B cell (primary cell): Measurements from ENCODE around the gene ARHGAP26. TPM values are rescaled to one million over a fixed set of nuclear protein-coding genes. Genes with fewer than 3 reads are reported as not detected.

Experiments
- ATAC-seq: fragments of 200-7000 bp; cut with Tn5 transposase; one replicate; pipeline ENCODE4 v1.10.0; 2021; ENCODE audit warnings: low read depth, mild to moderate bottlenecking, moderate number of reproducible peaks, moderate library complexity
- CTCF ChIA-PET: fragments of 350-600 bp; sonication (Branson Sonifier 250); formaldehyde crosslinking; loops from one replicate; lab custom pipeline; 2021; ENCODE audit warnings: antibody characterized with exemption, inconsistent platforms; lab: Charles Lee
- POLR2A ChIA-PET: fragments of 350-600 bp; sonication (Branson Sonifier 250); formaldehyde crosslinking; loops from one replicate; lab custom pipeline; 2021; ENCODE audit warnings: antibody characterized with exemption; lab: Charles Lee
- DNase-seq: peaks from one replicate; pipeline ENCODE4 v3.0.0; 2013
- H2AFZ ChIP-seq: 2 replicates; pipeline ENCODE4 v1.6.1; 2012; ENCODE audit warnings: mild to moderate bottlenecking, low read depth, low read length; ENCODE audit not compliant: insufficient read depth, poor library complexity, severe bottlenecking
- H3K27ac ChIP-seq, 2 donors: 1 replicate in 1 of 2; 2 replicates in 1 of 2; pipeline ENCODE4 v1.5.1; 2012 to 2013; ENCODE audit warnings: low read length in 2 of 2, mild to moderate bottlenecking in 2 of 2, moderate library complexity in 1 of 2
- H3K27me3 ChIP-seq, 4 experiments: fragments of 200-600 bp in 1 of 4; sonication (generic) in 1 of 4; replicated peaks in 1 of 4; 1 replicate in 2 of 4; 2 replicates in 2 of 4; pipeline versions ENCODE4 v1.6.1 to v1.7.0; 2013 to 2016; ENCODE audit warnings: low read length in 3 of 4, mild to moderate bottlenecking in 2 of 4, mixed read lengths in 1 of 4, moderate library complexity in 1 of 4; ENCODE audit not compliant: insufficient read depth in 4 of 4, control insufficient read depth in 3 of 4; ENCODE audit errors: control extremely low read depth in 1 of 4
- H3K36me3 ChIP-seq, 2 experiments: replicated peaks in 1 of 2; 1 replicate in 1 of 2; 2 replicates in 1 of 2; pipeline versions ENCODE4 v1.6.1 to v1.7.1; 2013; ENCODE audit warnings: low read length in 1 of 2; ENCODE audit not compliant: insufficient read depth in 2 of 2, control insufficient read depth in 1 of 2; ENCODE audit errors: control extremely low read depth in 1 of 2, extremely low read depth in 1 of 2
- H3K4me1 ChIP-seq, 2 donors: fragments of 200-600 bp in 1 of 2; sonication (generic) in 1 of 2; 1 replicate in 1 of 2; 2 replicates in 1 of 2; pipeline versions ENCODE4 v1.5.1 to v1.6.1; 2013 to 2017; ENCODE audit warnings: low read length in 2 of 2; ENCODE audit not compliant: control insufficient read depth in 2 of 2, insufficient read depth in 2 of 2
- H3K4me2 ChIP-seq: replicated peaks from 2 replicates; pipeline ENCODE3; 2012; ENCODE audit warnings: mild to moderate bottlenecking, low read depth, low read length; ENCODE audit not compliant: poor library complexity, severe bottlenecking
- H3K4me3 ChIP-seq, 5 experiments: fragments of 200-600 bp in 1 of 5; sonication (generic) in 1 of 5; 1 replicate in 3 of 5; 2 replicates in 2 of 5; pipeline versions ENCODE4 v1.5.1 to v1.7.0; 2011 to 2016; ENCODE audit warnings: low read length in 4 of 5, mild to moderate bottlenecking in 4 of 5, low read depth in 2 of 5, control low read depth in 1 of 5, moderate library complexity in 1 of 5; ENCODE audit not compliant: insufficient read depth in 1 of 5; ENCODE audit errors: control extremely low read depth in 1 of 5, extremely low read depth in 1 of 5
- H3K79me2 ChIP-seq: fragments of 200-600 bp; sonication (generic); one replicate; pipeline ENCODE4 v1.6.0; 2016; ENCODE audit warnings: low read length; ENCODE audit not compliant: control insufficient read depth, insufficient read depth
- H3K9ac ChIP-seq: fragments of 200-600 bp; sonication (generic); 2 replicates; pipeline ENCODE4 v1.6.1; 2017; ENCODE audit warnings: mild to moderate bottlenecking, low read length, moderate library complexity
- H3K9me3 ChIP-seq, 3 donors: one replicate each; pipeline versions ENCODE4 v1.6.1 to v1.7.1; 2013; ENCODE audit warnings: low read length in 2 of 3; ENCODE audit not compliant: control insufficient read depth in 2 of 3, insufficient read depth in 1 of 3; ENCODE audit errors: control extremely low read depth in 1 of 3
- H4K20me1 ChIP-seq: 2 replicates; pipeline ENCODE4 v1.6.0; 2012; ENCODE audit warnings: mild to moderate bottlenecking, low read length; ENCODE audit not compliant: insufficient read depth, control insufficient read depth, poor library complexity, severe bottlenecking
- H3K27ac Mint-ChIP-seq: one replicate; pipeline ENCODE4 v1.8.0; 2021; ENCODE audit warnings: mixed read lengths
- H3K27me3 Mint-ChIP-seq: one replicate; pipeline ENCODE4 v1.8.0; 2021; ENCODE audit warnings: mixed read lengths
- H3K4me1 Mint-ChIP-seq: one replicate; pipeline ENCODE4 v1.8.0; 2021; ENCODE audit warnings: mixed read lengths
- H3K4me3 Mint-ChIP-seq: one replicate; pipeline ENCODE4 v1.8.0; 2021; ENCODE audit warnings: mixed read lengths
- H3K9me3 Mint-ChIP-seq: one replicate; pipeline ENCODE4 v1.8.0; 2022; ENCODE audit warnings: mixed read lengths; ENCODE audit not compliant: insufficient read depth
- CTCF ChIP-seq: fragments of 200-600 bp; IDR thresholded peaks from one replicate; pipeline ENCODE4 v1.8.0; 2022; ENCODE audit warnings: antibody characterized with exemption, mild to moderate bottlenecking
- EZH2 ChIP-seq: IDR thresholded peaks from 2 replicates; pipeline ENCODE4 v1.6.1; 2012; ENCODE audit warnings: borderline replicate concordance, low read depth, mild to moderate bottlenecking, moderate library complexity, low read length; ENCODE audit not compliant: insufficient read depth, poor library complexity, severe bottlenecking
- WGBS: methylation state at CpG from one replicate; pipeline ENCODE4 v1.1.5; 2013; ENCODE audit warnings: missing lambda C conversion rate; ENCODE audit not compliant: insufficient coverage; 5-methylcytosine and 5-hydroxymethylcytosine counted together
- intact Hi-C: fragments of 100-400 bp; cut with micrococcal nuclease; formaldehyde crosslinking; loops from one replicate; pipeline ENCODE4 v1.10.0; 2022
- polyA plus RNA-seq: library from polyadenylated mRNA; depleted of rRNA; stranded (reverse); fragments of >200 nt; gene quantifications from 2 replicates; pipeline ENCODE4 v1.2.3, GENCODE V29; 2012
- total RNA-seq, 2 donors: library from RNA; stranded (reverse); fragments of 120-200 nt in 1 of 2; gene quantifications; 1 replicate in 1 of 2; 2 replicates in 1 of 2; pipeline versions ENCODE4 v1.2.3 to v1.2.4, GENCODE V29; 2013 to 2022

Gene ARHGAP26
- total and polyA plus RNA-seq, 2 donors (not counting 1 experiment from before 2014, with no cell fraction given), result 1.8 to 22.5 TPM

GRCh38 chr5:143011585-143011984 lies 241.4 kb downstream of the ARHGAP26 start:
- no CpG with 5 or more reads among the region's 2 CpGs for WGBS
- H3K36me3 ChIP-seq, result no peaks in the 10 kb centered on the region
- no peak overlapping the region for H3K4me3 Mint-ChIP-seq
- no peak for TF ChIP-seq EZH2
- TF ChIP-seq CTCF, result no peak
- H2AFZ ChIP-seq, result no peak overlapping the region
- DNase-seq (no peak), ATAC-seq (no peak)
- peaks cover 34% of the 10 kb centered on the region for H3K4me1 Mint-ChIP-seq
- no peak overlapping the region for H3K27ac ChIP-seq
- H3K4me3 ChIP-seq, result no peak overlapping the region
- no peak overlapping the region for H3K4me2 ChIP-seq
- H3K79me2 ChIP-seq, result no peaks in the 10 kb centered on the region
- ChIA-PET CTCF (interaction anchor here (1.0 to 1.8 kb wide), 2 partner anchors 9 to 816 kb away, joined by 3 to 5 read pairs; no protein-coding TSS in a partner anchor), POLR2A (interaction anchor here (0.7 kb wide), 1 partner anchor 655 kb away, joined by 3 read pairs; no protein-coding TSS in a partner anchor)
- intact Hi-C loops, result no loop called here
- no peak overlapping the region for H3K27ac Mint-ChIP-seq
- no peak overlapping the region for H3K9ac ChIP-seq
- H3K4me1 ChIP-seq, result peaks cover 12% of the 10 kb centered on the region in 2 donors
- no peaks in the 10 kb centered on the region for H3K27me3 Mint-ChIP-seq
- no peaks in the 10 kb centered on the region for H3K9me3 ChIP-seq
- H3K27me3 ChIP-seq, result no peaks in the 10 kb centered on the region
- no peaks in the 10 kb centered on the region for H3K9me3 Mint-ChIP-seq
- H4K20me1 ChIP-seq, result no peaks in the 10 kb centered on the region

- no peak for DNase-seq
- intact Hi-C loops, result no loop called here
- ChIA-PET POLR2A (no interaction called here), CTCF (interaction anchor here (1.4 to 1.8 kb wide), 3 partner anchors 11 to 811 kb away, joined by 4 to 6 read pairs (median 5); no protein-coding TSS in a partner anchor)
- Mint-ChIP-seq H3K4me3 (no peak overlapping the region), H3K27me3 (no peaks in the 10 kb centered on the region), H3K9me3 (no peaks in the 10 kb centered on the region), H3K4me1 (peaks cover 21% of the 10 kb centered on the region), H3K27ac (no peak overlapping the region)
- ATAC-seq, result no peak
- no peaks in the 10 kb centered on the region for H4K20me1 ChIP-seq
- no peaks in the 10 kb centered on the region for H3K79me2 ChIP-seq
- no peak overlapping the region for H3K4me2 ChIP-seq
- H2AFZ ChIP-seq, result no peak overlapping the region
- TF ChIP-seq CTCF, result no peak
- no peak for TF ChIP-seq EZH2
- H3K9me3 ChIP-seq, result no peaks in the 10 kb centered on the region
- H3K36me3 ChIP-seq, result no peaks in the 10 kb centered on the region
- no CpG with 5 or more reads among the region's 4 CpGs for WGBS
- H3K27ac ChIP-seq, result no peak overlapping the region
- peaks cover 9 to 10% of the 10 kb centered on the region in 2 donors for H3K4me1 ChIP-seq
- H3K4me3 ChIP-seq, result no peak overlapping the region
- H3K9ac ChIP-seq, result no peak overlapping the region
- H3K27me3 ChIP-seq, result no peaks in the 10 kb centered on the region
These were observed 243.2 kb downstream of the ARHGAP26 start for GRCh38 chr5:143013176-143013891.
